GM19023 (cell line): ENCODE data around the gene MYO7A.
A peak's percentile ranks its signal among the peaks of the same experiment; 100 is the strongest.

Source experiments
- ATAC-seq: cut with Tn5 transposase; IDR thresholded peaks from one replicate; pipeline ENCODE4 v1.9.1; 2021; ENCODE audit warnings: mild to moderate bottlenecking, moderate library complexity; ENCODE audit not compliant: unreplicated experiment

Gene MYO7A

GRCh38 chr11:77127920-77128691 is at the start of gene MYO7A:
Gene MYO7A, plus strand, starts transcription at chr11:77128246. Its CDS starts 2,389 bp downstream, at chr11:77130635.
- ATAC-seq: no peak

- no peak for ATAC-seq
Observed at GRCh38 chr11:77079666-77080065, 48.4 kb upstream of the MYO7A start.

- ATAC-seq: no peak
Observed at GRCh38 chr11:77080643-77081210, 47.3 kb upstream of the MYO7A start.

- no peak for ATAC-seq
Observed at GRCh38 chr11:77081381-77081851, 46.6 kb upstream of the MYO7A start.

GRCh38 chr11:77081976-77082836 is 45.8 kb upstream of the MYO7A start:
- ATAC-seq: no peak

- no peak for ATAC-seq
Observed at GRCh38 chr11:77082838-77083565, 45.0 kb upstream of the MYO7A start.

GRCh38 chr11:77083566-77084245 is 44.3 kb upstream of the MYO7A start:
- no peak for ATAC-seq

- no peak for ATAC-seq
Observed at GRCh38 chr11:77084581-77085191, 43.4 kb upstream of the MYO7A start.

- no peak for ATAC-seq
Observed at GRCh38 chr11:77085652-77086051, 42.4 kb upstream of the MYO7A start.

- ATAC-seq: no peak
Observed at GRCh38 chr11:77086521-77087472, 41.2 kb upstream of the MYO7A start.

GRCh38 chr11:77087723-77088225 is 40.3 kb upstream of the MYO7A start:
- no peak for ATAC-seq

GRCh38 chr11:77088236-77089003 is 39.6 kb upstream of the MYO7A start:
- no peak for ATAC-seq

- ATAC-seq: no peak
Observed at GRCh38 chr11:77089004-77089545, 39.0 kb upstream of the MYO7A start.

GRCh38 chr11:77090046-77090372 is 38.0 kb upstream of the MYO7A start:
- no peak for ATAC-seq

GRCh38 chr11:77090373-77091111 is 37.5 kb upstream of the MYO7A start:
- no peak for ATAC-seq

GRCh38 chr11:77091146-77091940 is 36.7 kb upstream of the MYO7A start:
- peak; percentile 89 for ATAC-seq
